Forelimb muscle (tissue), 1 donor: ENCODE data around the gene OR2AE1. TPM values are rescaled to one million over a fixed set of nuclear protein-coding genes. Genes with fewer than 3 reads are reported as not detected.
"Not testable (repeated sequence)": the region's sequence is repeated elsewhere in the genome, so short reads cannot be mapped to it uniquely, and the experiment has no call there.

Source experiments
- DNase-seq: peaks from one replicate; pipeline ENCODE4 v3.0.0-alpha.2; 2013; ENCODE audit warnings: low read depth
- polyA plus RNA-seq: library from polyadenylated mRNA; unstranded; fragments of 120-200 nt; gene quantifications from one replicate; pipeline ENCODE4 v1.2.1, GENCODE V29; 2013; ENCODE audit not compliant: insufficient read length

Gene OR2AE1
- polyA plus RNA-seq, result not detected

- DNase-seq, result no peak
These were observed at the start of gene OR2AE1 for GRCh38 chr7:99876933-99877332. TSS of gene OR2AE1 (minus strand) at chr7:99877033. CDS start at chr7:99877033, 0 bp downstream.

GRCh38 chr7:99926321-99926720, 49.5 kb upstream of the OR2AE1 start:
- DNase-seq, result no peak

- DNase-seq, result no peak
These were observed 46.4 kb upstream of the OR2AE1 start for GRCh38 chr7:99923200-99923599.

- DNase-seq, result no peak
These were observed 43.3 kb upstream of the OR2AE1 start for GRCh38 chr7:99920149-99920548.

GRCh38 chr7:99919814-99920112, 42.9 kb upstream of the OR2AE1 start:
- DNase-seq, result no peak

- peak; percentile 64 for DNase-seq
These were observed 42.4 kb upstream of the OR2AE1 start, which contains the start of gene TRIM4 for GRCh38 chr7:99918959-99919813. TSS of gene TRIM4 (minus strand) at chr7:99919530. CDS start at chr7:99919401, 129 bp downstream.

- DNase-seq, result no peak
These were observed 34.1 kb upstream of the OR2AE1 start for GRCh38 chr7:99910976-99911375.

GRCh38 chr7:99901581-99901980, 24.7 kb upstream of the OR2AE1 start:
- no peak for DNase-seq

GRCh38 chr7:99899830-99900519, 23.1 kb upstream of the OR2AE1 start:
- DNase-seq, result no peak

GRCh38 chr7:99898836-99899235, 22.0 kb upstream of the OR2AE1 start:
- DNase-seq, result no peak

- no peak for DNase-seq
These were observed 21.2 kb upstream of the OR2AE1 start for GRCh38 chr7:99898023-99898357.

GRCh38 chr7:99897322-99898022, 20.6 kb upstream of the OR2AE1 start:
- DNase-seq, result no peak

- no peak for DNase-seq
These were observed 17.9 kb upstream of the OR2AE1 start for GRCh38 chr7:99894738-99895137.

- DNase-seq, result no peak
These were observed 16.4 kb upstream of the OR2AE1 start for GRCh38 chr7:99893280-99893679.

- DNase-seq, result not testable (repeated sequence)
These were observed 13.5 kb upstream of the OR2AE1 start for GRCh38 chr7:99890348-99890747.

GRCh38 chr7:99888366-99888765, 11.5 kb upstream of the OR2AE1 start:
- not testable (repeated sequence) for DNase-seq

- no peak for DNase-seq
These were observed 4.5 kb upstream of the OR2AE1 start for GRCh38 chr7:99881370-99881769.

- DNase-seq, result no peak
These were observed 342 bp downstream of the OR2AE1 start for GRCh38 chr7:99876491-99876890.

GRCh38 chr7:99868246-99868645, 8.6 kb downstream of the OR2AE1 start:
- DNase-seq, result no peak

- DNase-seq, result not testable (repeated sequence)
These were observed 9.4 kb downstream of the OR2AE1 start for GRCh38 chr7:99867477-99867876.

- no peak for DNase-seq
These were observed 12.9 kb downstream of the OR2AE1 start for GRCh38 chr7:99863847-99864440.
